ENCODE data around the gene FARS2. TPM values are rescaled to one million over a fixed set of nuclear protein-coding genes. Genes with fewer than 3 reads are reported as not detected.

FARS2 gene
- total RNA-seq, 1 donor from 2014 or later: 23.3 TPM

DNA sequence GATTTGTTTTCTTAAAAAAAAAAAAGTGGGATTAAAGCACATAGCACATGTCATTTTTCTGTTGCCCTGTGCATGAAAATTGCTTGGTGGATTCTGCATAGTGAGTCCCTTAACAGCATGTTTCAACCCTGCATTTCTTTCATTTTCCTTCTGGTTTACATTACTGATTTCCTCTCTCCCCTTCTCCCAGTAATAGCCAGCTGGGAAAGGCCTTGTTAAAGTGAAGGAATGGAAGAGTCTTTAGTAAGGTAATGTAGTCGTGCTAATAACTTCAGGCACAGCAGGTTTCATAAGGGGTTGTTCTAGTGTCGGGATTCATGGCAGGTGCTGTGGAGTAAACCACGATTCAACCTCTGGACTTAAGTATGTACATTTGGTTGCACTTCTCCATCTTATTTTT, 202.4 kb downstream of the FARS2 start:
- no peak for DNase-seq (ENCODE audit: low read depth, low spot score)
- Mint-ChIP-seq H3K27ac (ENCODE audit: unreplicated experiment) (no peak overlapping the region), H3K36me3 (ENCODE audit: low read depth) (peaks cover 2% of the 10 kb centered on the region), H3K9me3 (peaks cover 2% of the 10 kb centered on the region), H3K4me1 (peaks cover 34% of the 10 kb centered on the region), H3K27me3 (ENCODE audit: low read depth) (no peaks in the 10 kb centered on the region), H3K4me3 (no peak overlapping the region)
- TF ChIP-seq, protein P1, sequence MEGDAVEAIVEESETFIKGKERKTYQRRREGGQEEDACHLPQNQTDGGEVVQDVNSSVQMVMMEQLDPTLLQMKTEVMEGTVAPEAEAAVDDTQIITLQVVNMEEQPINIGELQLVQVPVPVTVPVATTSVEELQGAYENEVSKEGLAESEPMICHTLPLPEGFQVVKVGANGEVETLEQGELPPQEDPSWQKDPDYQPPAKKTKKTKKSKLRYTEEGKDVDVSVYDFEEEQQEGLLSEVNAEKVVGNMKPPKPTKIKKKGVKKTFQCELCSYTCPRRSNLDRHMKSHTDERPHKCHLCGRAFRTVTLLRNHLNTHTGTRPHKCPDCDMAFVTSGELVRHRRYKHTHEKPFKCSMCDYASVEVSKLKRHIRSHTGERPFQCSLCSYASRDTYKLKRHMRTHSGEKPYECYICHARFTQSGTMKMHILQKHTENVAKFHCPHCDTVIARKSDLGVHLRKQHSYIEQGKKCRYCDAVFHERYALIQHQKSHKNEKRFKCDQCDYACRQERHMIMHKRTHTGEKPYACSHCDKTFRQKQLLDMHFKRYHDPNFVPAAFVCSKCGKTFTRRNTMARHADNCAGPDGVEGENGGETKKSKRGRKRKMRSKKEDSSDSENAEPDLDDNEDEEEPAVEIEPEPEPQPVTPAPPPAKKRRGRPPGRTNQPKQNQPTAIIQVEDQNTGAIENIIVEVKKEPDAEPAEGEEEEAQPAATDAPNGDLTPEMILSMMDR (conservative IDR thresholded peaks at IDR 0.05): no peak

DNA sequence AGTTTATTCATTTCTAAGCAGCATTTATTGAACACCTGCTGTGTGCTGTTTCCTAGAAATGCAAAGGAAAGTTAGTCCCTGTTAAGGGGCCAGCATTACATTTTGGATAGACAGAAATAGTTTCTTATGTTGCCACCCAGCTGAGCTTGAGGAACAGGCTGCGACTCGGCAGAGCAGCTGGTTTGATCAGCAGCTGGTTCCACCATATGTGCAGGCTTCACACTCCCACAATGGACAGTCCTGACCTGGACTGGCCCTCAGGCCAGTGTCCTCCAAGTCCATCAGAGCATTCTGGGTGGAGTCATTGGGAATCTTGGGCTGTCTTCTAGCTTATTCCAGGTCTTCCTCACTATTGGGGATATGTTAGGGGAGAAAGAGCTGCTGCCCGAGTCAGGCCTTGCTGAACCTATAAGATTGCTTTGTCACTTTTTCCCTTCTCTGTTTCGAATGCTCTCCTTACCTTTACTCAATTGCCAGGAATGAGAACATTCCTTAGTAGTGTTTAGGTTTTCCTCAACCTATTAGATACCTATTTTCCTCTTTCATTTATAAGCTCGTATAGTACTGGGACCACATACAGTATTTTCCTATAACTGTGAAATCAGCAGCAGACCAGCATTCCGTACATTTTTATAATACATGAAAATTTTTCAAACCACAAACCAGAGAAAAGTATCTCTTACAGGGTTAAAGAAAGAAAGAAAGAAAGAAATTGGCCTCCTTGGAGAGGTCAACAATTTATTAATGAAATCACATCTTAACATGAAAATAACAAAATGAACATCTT, 203.0 kb downstream of the FARS2 start:
- H3K27me3 Mint-ChIP-seq (ENCODE audit: low read depth): no peaks in the 10 kb centered on the region
- DNase-seq (ENCODE audit: low read depth, low spot score): no peak
- peaks cover 2% of the 10 kb centered on the region for H3K9me3 Mint-ChIP-seq
- H3K4me3 Mint-ChIP-seq: no peak overlapping the region
- H3K36me3 Mint-ChIP-seq (ENCODE audit: low read depth): peaks cover 2% of the 10 kb centered on the region
- peaks cover 37% of the 10 kb centered on the region for H3K4me1 Mint-ChIP-seq
- no peak overlapping the region for H3K27ac Mint-ChIP-seq (ENCODE audit: unreplicated experiment)
- TF ChIP-seq, protein P1 (conservative IDR thresholded peaks at IDR 0.05): no peak

DNA sequence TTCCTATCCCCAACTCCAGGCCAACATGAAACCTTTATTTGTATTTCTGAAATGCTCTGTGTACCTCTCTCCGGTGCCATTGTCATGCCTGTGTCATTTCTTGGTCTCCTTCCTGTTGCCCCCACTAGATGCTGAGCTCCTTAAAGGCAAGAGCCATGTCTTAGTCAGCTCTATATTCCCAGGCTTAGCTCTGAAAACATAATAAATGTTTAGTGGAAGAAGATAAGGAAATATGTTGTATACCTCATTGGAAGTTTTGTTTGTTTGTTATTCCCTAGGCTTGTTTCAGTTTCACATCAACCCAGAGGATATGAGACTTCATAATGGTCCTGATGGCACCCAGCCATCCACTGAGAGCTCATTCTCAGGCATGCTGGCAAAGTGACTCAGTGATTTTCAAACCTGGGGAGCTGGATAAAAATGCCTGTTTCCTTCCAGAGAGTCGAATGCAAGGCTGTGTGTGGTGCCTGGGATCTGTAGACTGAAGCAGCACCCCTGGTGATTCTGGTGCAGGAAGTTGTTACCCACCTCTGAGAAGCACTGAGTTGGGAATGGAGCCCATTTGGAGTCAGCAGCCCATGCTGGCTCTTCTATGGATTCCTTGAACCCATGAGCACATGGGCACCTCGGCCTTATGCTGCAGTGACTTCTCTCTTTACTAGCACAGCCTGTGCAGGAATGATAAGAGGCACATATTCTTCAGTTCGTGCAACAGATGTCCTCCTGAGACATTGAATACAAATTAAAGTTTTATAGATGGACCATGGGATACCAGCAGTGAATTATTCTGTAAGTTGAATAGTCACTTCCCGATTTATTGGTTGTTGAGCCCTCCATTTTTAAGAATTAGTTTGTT, 205.2 kb downstream of the FARS2 start:
- Mint-ChIP-seq H3K9me3 (peaks cover 1% of the 10 kb centered on the region), H3K4me3 (no peak overlapping the region), H3K36me3 (ENCODE audit: low read depth) (no peaks in the 10 kb centered on the region), H3K27ac (ENCODE audit: unreplicated experiment) (no peak overlapping the region), H3K27me3 (ENCODE audit: low read depth) (no peaks in the 10 kb centered on the region), H3K4me1 (peaks cover 25% of the 10 kb centered on the region)
- no peak for DNase-seq (ENCODE audit: low read depth, low spot score)
- TF ChIP-seq, protein P1 (conservative IDR thresholded peaks at IDR 0.05): no peak

DNA sequence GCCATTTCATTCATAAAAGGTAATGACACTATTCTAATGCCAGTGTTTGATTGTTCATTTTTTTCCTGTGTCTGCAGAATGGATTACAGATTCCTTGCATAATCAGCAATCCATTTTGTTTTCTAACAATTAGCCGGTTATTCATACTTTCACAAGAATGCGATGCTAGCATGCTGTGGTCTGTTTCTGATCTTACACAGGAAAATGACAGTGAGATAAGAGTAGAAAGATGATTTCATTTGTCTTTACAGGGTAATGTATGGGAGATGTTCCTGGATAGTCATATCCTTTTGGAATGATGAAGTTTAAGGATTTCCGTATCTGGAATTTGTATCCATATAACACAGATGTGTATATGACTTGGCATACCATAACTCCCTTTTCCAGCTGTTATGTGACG, 207.3 kb downstream of the FARS2 start:
- DNase-seq (ENCODE audit: low read depth, low spot score): no peak
- peaks cover 14% of the 10 kb centered on the region for H3K4me1 Mint-ChIP-seq
- TF ChIP-seq, protein P1 (conservative IDR thresholded peaks at IDR 0.05): no peak
- no peak overlapping the region for H3K4me3 Mint-ChIP-seq
- H3K36me3 Mint-ChIP-seq (ENCODE audit: low read depth): no peaks in the 10 kb centered on the region
- no peak overlapping the region for H3K27ac Mint-ChIP-seq (ENCODE audit: unreplicated experiment)
- no peaks in the 10 kb centered on the region for H3K27me3 Mint-ChIP-seq (ENCODE audit: low read depth)
- H3K9me3 Mint-ChIP-seq: no peaks in the 10 kb centered on the region

DNA sequence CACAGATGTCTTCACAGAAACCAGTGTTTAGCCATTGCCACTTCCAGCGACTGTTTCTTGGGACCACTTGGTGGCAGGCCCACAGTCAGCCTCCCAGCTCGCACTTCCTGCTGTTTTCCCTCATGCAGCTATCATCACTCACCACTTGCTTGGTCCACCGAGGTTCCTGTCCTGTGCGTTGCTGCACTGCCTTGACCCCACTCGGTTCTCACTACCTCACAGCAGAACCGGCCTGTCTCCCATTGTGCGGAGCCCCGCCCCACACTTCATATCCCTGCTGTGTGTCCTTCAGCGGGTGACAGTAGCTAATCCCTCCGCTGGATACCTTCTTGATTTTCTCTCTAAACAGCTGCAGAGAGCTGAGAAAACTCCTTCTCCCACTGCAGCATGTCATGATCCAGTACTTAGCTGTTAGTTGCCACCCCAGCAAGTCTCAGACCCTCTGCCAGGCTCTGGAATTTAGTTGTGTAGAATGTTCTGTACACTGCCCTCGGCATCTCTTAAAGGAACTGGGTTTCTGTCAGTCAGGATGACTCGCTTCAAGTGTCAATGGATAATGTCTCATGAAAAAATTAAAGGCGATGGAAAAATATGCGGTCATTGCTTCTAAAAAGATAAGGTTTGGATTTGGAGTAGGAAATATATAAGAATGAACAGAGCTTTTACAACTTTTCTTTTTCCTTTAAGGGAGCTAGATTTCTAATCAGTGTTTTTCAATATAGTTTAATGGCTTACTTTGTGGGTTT, 208.0 kb downstream of the FARS2 start:
- no peak for DNase-seq (ENCODE audit: low read depth, low spot score)
- no peak overlapping the region for H3K4me3 Mint-ChIP-seq
- H3K4me1 Mint-ChIP-seq: peaks cover 14% of the 10 kb centered on the region
- H3K27ac Mint-ChIP-seq (ENCODE audit: unreplicated experiment): peak overlapping the region; percentile 82
- no peaks in the 10 kb centered on the region for H3K36me3 Mint-ChIP-seq (ENCODE audit: low read depth)
- TF ChIP-seq, protein P1 (conservative IDR thresholded peaks at IDR 0.05): no peak
- no peaks in the 10 kb centered on the region for H3K27me3 Mint-ChIP-seq (ENCODE audit: low read depth)
- no peaks in the 10 kb centered on the region for H3K9me3 Mint-ChIP-seq

Data from neural crest cell (in vitro differentiated cells).